HUES6 (cell line): ENCODE results near the gene PAIP2.

Source experiments
- H3K27ac ChIP-seq: 2 replicates; pipeline ENCODE4 v1.7.0; 2013; ENCODE audit warnings: low read depth, mild to moderate bottlenecking, low read length, inconsistent platforms
- H3K27me3 ChIP-seq: 2 replicates; pipeline ENCODE4 v1.6.1; 2013; ENCODE audit warnings: low read length; ENCODE audit not compliant: control insufficient read depth, insufficient read depth
- H3K36me3 ChIP-seq: 2 replicates; pipeline ENCODE4 v1.6.1; 2013; ENCODE audit warnings: low read length; ENCODE audit not compliant: control insufficient read depth, insufficient read depth
- H3K4me1 ChIP-seq: 2 replicates; pipeline ENCODE4 v1.6.1; 2013; ENCODE audit warnings: low read length; ENCODE audit not compliant: control insufficient read depth, insufficient read depth
- H3K4me3 ChIP-seq: 2 replicates; pipeline ENCODE4 v1.5.1; 2013; ENCODE audit warnings: low read depth, low read length
- H3K9ac ChIP-seq: one replicate; pipeline ENCODE4 v1.6.1; 2013; ENCODE audit warnings: mild to moderate bottlenecking, low read length
- H3K9me3 ChIP-seq: 2 replicates; pipeline ENCODE4 v1.6.1; 2013; ENCODE audit warnings: low read depth, low read length; ENCODE audit not compliant: control insufficient read depth, insufficient read depth

PAIP2 gene, protein sequence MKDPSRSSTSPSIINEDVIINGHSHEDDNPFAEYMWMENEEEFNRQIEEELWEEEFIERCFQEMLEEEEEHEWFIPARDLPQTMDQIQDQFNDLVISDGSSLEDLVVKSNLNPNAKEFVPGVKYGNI

DNA sequence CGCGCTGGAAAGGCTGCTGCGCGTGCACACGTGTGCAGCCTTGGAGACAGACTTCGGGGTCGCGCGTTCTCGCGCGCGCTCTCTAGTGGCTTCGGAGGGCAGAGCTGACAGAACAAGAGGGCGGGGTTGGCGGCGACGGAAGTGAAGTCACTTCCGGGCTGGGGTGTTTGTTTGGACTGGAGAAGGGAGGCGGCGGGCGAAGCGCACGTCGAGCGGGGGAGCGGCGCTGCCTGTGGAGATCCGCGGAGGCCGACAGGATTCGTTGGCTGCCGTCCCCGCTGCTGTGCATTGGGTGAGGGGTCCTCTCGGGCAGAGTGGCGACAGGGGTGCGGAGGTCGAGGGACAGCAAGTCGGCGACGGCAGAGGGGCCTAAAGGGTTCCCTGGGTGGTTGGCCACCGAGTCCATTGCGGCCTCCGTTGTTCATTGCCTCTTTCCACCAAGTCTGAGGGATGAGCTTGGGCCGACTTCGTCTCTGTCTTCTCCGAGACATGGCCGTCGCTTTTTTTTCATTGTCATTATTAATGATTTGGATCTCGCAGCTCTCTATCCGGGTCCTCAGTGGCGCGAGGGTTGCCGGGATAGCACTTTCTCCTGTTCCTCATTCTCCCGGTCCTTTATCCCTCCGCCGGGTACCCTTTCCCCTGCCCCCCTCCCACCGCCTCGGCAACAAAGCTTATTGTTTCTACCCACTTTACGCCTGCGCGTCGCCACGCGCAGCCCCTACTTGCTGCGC is at the start of gene PAIP2:
Gene PAIP2 (plus strand): TSS at position 166 of the 734 bp plus-strand sequence. CDS start 21,931 bp downstream, outside the sequence.
- peak within 1 kb of the TSS; percentile 95 for H3K27ac ChIP-seq
- H3K4me3 ChIP-seq = peak within 1 kb of the TSS; percentile 97
- H3K9ac ChIP-seq = peak within 1 kb of the TSS; percentile 98
- H3K9me3 ChIP-seq = no peaks in the 10 kb centered on the region
- H3K36me3 ChIP-seq = peaks cover 10% of the 10 kb centered on the region; the same call in 1 of the 2 replicates
- peaks cover 10% of the 10 kb centered on the region for H3K4me1 ChIP-seq
- no peaks in the 10 kb centered on the region for H3K27me3 ChIP-seq

DNA sequence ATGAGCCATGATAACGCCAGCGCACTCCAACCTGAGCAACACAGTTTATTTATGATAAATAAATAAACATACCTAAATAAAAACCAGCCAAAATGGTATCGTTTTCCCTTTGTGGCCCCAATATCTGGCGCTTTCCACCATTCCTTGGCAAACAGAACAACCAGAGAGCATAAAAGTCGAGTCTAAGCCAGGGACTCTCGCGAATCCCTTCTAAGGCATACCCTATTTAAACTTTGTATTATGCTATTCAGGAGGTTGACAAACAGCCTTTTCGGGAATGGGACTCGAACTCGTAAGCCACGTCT is 48.5 kb upstream of the PAIP2 start:
- Histone ChIP-seq H3K9ac (peak overlapping the region; percentile 96), H3K27ac (peak overlapping the region; percentile 60; the same call in 1 of the 2 replicates), H3K9me3 (no peaks in the 10 kb centered on the region), H3K27me3 (no peaks in the 10 kb centered on the region), H3K4me3 (peak overlapping the region; percentile 84), H3K36me3 (peaks cover 7% of the 10 kb centered on the region; the same call in 1 of the 2 replicates), H3K4me1 (peaks cover 24% of the 10 kb centered on the region)

DNA sequence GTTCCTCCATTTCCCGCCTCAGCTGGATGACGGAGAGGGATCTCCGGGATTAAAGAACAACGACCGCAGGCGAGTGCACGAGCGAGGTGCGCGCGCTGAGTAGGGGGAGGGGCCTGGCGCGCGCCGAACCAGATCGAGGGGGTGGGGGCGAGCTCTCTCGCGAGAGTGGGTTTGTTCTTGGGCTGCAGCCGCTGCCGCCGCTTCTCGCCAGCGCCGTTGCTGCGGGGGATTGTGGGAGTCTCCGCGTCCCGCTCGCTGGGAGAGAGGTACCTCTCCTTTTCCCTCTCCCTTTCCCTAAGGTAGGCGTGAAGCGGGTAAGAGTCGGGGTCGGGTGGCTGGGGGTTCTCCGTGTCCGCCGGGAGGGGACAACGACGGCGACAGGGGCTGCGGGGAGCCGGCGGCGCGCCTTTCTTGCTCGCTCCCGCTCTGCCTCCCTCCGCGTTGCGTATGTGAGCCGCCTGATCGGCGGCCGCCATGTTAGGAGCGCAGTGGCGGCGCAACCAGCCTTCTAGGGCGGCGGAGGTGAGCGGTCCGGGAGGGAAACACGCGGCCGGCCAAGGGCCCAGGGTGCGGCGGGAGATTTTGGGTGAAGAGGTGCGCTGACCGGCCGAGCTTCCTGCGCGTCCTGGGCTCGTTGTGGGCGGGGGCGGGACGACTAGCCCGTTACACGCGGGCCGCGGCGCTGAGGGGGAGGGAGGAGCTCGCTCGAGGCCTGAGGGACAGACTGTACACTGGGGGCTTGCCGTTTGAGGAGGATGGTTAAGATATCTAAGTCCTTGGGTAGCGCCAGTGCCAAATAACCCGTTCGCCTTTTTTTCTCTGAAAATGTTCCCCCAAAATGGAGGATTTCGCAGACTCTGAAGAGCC is 47.9 kb upstream of the PAIP2 start, which contains the start of gene MATR3:
Gene MATR3 (plus strand): TSS at position 234 of the 867 bp plus-strand sequence. CDS start 13,676 bp downstream, outside the sequence.
- Histone ChIP-seq H3K36me3 (peaks cover 9% of the 10 kb centered on the region; the same call in 1 of the 2 replicates), H3K27ac (peak within 1 kb of the TSS; percentile 100), H3K9me3 (no peaks in the 10 kb centered on the region), H3K9ac (peak within 1 kb of the TSS; percentile 96), H3K27me3 (no peaks in the 10 kb centered on the region), H3K4me3 (peak within 1 kb of the TSS; percentile 84), H3K4me1 (peaks cover 30% of the 10 kb centered on the region)

DNA sequence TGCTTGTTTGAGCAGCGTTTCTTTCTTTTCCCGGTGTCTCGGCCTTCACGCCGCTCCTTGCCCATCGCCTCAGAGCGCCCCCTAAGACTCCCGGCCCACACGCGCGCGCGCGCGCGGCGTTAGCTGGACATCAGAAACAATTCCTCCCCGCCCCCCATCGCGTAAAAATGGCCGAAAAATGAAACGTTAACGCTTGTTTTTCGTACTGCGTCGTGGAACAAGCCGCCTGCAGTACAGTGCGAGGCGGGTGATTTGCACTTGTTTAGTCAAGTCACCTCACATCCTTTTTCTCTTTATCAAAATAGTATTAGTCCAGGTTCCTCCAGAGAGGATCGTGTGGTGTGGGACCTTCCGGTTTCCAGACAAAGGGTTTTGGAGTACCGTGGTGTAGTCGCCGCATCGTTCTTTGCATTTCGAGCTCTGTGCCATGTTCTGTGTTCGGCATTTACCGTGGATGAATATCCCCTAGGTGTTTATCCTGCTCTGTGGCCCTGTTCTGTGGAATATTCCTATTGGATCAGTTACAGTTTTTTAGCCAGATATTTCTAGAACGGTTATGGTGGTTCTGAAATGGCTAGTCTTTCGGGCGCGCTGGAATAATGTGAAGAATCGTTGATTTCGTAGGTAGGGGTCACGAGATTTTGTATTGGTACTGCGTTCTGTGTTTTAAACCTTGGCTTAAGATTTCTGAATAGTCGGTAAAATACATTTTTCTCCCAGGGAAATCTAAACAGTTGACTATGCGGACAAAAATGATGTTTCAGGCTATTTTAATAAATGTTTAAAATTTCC is 47.1 kb upstream of the PAIP2 start:
- Histone ChIP-seq H3K27me3 (no peaks in the 10 kb centered on the region), H3K9ac (peak overlapping the region; percentile 96), H3K4me1 (peaks cover 37% of the 10 kb centered on the region), H3K36me3 (peaks cover 11% of the 10 kb centered on the region; the same call in 1 of the 2 replicates), H3K9me3 (no peaks in the 10 kb centered on the region), H3K4me3 (peak overlapping the region; percentile 84), H3K27ac (peak overlapping the region; percentile 100)

DNA sequence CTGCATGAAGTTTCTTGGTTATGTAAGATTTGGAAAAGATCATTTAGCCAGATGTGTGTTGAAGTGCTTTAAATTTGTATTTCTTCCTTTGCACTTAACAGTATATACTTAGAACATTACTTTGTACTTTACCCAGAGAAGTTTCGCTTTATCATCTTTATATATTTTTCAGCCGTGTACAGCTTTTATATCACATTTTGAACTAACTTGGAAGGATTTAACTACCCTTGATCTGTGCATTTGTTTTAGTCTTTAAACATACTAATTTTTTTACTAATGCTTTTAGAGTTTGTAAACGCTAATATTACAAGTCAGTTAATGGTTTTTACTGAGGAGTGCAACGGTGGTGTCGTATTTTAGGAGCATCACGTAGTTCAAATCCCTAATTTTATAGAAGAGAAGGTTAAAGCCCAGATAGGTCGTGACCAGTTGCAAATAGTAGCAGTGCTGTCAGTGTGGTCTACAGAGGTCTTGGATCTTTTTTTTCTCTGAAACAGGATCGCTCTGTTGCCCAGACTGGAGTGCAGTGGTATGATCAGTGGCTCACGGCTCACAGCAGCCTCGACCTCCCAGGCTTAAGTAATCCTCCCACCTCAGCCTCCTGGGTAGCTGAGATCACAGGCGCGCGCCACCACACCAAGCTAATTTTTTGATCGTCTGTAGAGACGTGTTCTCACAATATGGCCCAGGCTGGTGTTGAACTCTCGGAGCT is 46.2 kb upstream of the PAIP2 start:
- Histone ChIP-seq H3K36me3 (peaks cover 11% of the 10 kb centered on the region; the same call in 1 of the 2 replicates), H3K9ac (peak overlapping the region; percentile 96), H3K9me3 (no peaks in the 10 kb centered on the region), H3K27me3 (no peaks in the 10 kb centered on the region), H3K4me1 (peaks cover 40% of the 10 kb centered on the region), H3K4me3 (peak overlapping the region; percentile 84), H3K27ac (peak overlapping the region; percentile 100)

DNA sequence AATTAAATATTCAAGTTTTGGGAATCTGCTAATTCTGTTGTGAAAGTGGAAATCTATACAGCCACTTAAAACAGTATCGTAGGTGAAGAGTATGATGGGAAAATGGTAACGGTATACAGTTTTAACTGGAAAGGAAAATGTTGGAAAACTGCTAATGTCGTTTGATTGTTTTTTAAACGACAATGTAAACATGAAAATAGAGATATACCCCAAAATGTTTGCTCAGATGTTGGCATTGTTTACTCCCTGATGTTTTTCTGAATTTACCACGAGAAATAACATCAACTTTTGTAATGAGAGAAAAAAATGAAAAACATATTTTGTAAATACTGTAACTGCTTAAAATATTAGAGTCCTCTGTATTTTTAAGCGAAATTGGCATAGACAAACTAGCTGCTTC is 45.5 kb upstream of the PAIP2 start:
- Histone ChIP-seq H3K4me1 (peaks cover 40% of the 10 kb centered on the region), H3K9me3 (no peaks in the 10 kb centered on the region), H3K9ac (no peak overlapping the region), H3K27me3 (no peaks in the 10 kb centered on the region), H3K27ac (no peak overlapping the region), H3K4me3 (peak overlapping the region; percentile 84), H3K36me3 (peaks cover 5% of the 10 kb centered on the region; the same call in 1 of the 2 replicates)

DNA sequence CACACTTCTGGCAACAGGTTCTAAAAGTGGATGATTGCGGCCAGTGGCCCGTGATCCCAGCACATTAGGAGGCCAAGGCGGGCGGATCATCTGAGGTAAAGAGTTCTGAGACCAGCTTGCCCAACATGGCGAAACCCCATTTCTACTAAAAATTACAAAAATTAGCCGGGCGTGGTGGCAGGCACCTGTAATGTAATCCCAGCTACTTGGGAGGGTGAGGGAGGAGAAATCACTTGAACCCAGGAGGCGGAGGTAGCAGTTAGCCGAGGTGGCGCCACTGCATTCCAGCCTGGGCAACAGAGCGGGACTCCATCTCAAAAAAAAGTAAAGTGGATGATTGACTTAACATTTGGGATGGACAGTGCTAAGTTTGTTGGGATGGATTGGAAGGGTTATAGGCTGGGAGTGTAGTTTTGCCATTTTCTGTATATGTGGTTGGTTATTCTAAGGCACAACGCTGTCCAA is 44.8 kb upstream of the PAIP2 start:
- H3K4me3 ChIP-seq = peak overlapping the region; percentile 84
- no peaks in the 10 kb centered on the region for H3K9me3 ChIP-seq
- no peaks in the 10 kb centered on the region for H3K27me3 ChIP-seq
- peaks cover 45% of the 10 kb centered on the region for H3K4me1 ChIP-seq
- H3K36me3 ChIP-seq = peaks cover 4% of the 10 kb centered on the region; the same call in 1 of the 2 replicates
- no peak overlapping the region for H3K27ac ChIP-seq
- no peak overlapping the region for H3K9ac ChIP-seq

DNA sequence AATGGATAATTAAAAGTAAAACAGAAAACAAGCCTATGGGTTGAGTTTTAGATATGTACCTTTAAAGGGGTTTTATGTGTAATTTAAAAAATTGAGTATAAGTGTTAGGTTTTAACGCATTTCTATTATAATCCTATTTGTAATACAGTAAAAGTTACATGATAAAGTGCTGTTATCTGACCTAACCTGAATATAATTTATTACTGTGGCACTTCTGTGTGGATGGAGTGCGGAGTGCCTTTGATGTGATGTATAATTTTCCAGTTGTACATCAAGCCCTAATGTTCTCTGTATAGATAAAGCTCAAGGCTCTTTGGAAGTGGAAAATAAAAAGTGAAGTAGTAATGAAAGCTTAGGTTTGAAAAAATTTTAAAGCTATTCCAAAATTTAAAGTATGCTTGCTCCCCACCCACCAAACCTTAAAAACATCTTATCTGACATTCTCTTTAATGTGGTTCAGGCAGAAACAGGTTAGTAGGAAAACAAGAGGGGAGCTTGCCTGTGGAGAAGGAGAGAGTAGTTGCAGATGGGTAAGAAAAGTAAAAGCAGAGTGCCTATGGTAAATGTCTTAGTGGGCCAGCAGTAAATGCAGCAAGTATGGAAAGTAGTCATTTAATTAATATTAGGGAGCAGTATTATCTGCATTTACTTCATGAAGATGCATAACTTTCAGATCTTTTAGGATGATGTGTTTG is 44.1 kb upstream of the PAIP2 start:
- peak overlapping the region; percentile 84; the same call in 1 of the 2 replicates for H3K4me3 ChIP-seq
- peaks cover 4% of the 10 kb centered on the region; the same call in 1 of the 2 replicates for H3K36me3 ChIP-seq
- H3K27me3 ChIP-seq = no peaks in the 10 kb centered on the region
- no peak overlapping the region for H3K9ac ChIP-seq
- H3K9me3 ChIP-seq = no peaks in the 10 kb centered on the region
- H3K27ac ChIP-seq = no peak overlapping the region
- H3K4me1 ChIP-seq = peaks cover 50% of the 10 kb centered on the region

DNA sequence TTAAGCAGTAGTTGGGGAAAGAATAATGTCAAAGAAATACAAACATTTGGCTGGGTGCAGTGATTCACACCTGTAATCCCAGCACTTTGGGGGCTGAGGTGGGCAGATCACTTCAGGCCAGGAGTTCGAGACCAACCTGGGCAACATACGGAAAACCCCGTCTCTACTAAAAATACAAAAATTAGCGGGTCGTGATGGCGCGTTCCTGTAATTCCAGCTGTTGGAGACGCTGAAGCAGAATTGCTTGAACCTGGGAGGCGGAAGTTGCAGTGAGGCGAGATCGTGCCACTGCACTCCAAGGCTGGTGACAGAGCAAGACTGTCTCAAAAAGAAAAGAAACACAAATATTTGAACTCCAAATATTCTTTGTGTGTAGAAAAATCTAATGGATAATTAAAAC is 43.4 kb upstream of the PAIP2 start:
- H3K4me3 ChIP-seq = no peak overlapping the region
- H3K4me1 ChIP-seq = peaks cover 55% of the 10 kb centered on the region
- no peak overlapping the region for H3K27ac ChIP-seq

More for the DNA sequence above, 43.4 kb upstream of the PAIP2 start:
- H3K9me3 ChIP-seq = no peaks in the 10 kb centered on the region
- H3K36me3 ChIP-seq = peaks cover 4% of the 10 kb centered on the region; the same call in 1 of the 2 replicates
- H3K9ac ChIP-seq = no peak overlapping the region
- no peaks in the 10 kb centered on the region for H3K27me3 ChIP-seq
